Naive B cell (primary cell): ENCODE measurements around the gene CLDN14. TPM values are rescaled to one million over a fixed set of nuclear protein-coding genes. Genes with fewer than 3 reads are reported as not detected.

Source experiments
- ATAC-seq, 2 donors: fragments of 150-1000 bp; cut with Tn5 transposase; 2 replicates each; pipeline ENCODE4 v1.10.0; 2021; ENCODE audit warnings: low read depth in 2 of 2, mild to moderate bottlenecking in 2 of 2, moderate library complexity in 2 of 2
- DNase-seq: peaks from one replicate; pipeline ENCODE4 v3.0.0; 2022
- H3K27ac Mint-ChIP-seq, 6 donors: one replicate each; pipeline ENCODE4 v1.8.0; 2020 to 2022; ENCODE audit warnings: mild to moderate bottlenecking in 6 of 6, mixed read lengths in 6 of 6, moderate library complexity in 5 of 6, inconsistent platforms in 2 of 6
- H3K27me3 Mint-ChIP-seq, 3 donors: one replicate each; pipeline ENCODE4 v1.8.0; 2021 to 2022; ENCODE audit warnings: mixed read lengths in 3 of 3, mild to moderate bottlenecking in 1 of 3
- H3K36me3 Mint-ChIP-seq, 2 donors: one replicate each; pipeline ENCODE4 v1.8.0; 2020 to 2022; ENCODE audit warnings: mixed read lengths in 2 of 2, inconsistent platforms in 1 of 2, mild to moderate bottlenecking in 1 of 2
- H3K4me1 Mint-ChIP-seq, 3 donors: one replicate each; pipeline ENCODE4 v1.8.0; 2020 to 2022; ENCODE audit warnings: mixed read lengths in 3 of 3, inconsistent platforms in 1 of 3, mild to moderate bottlenecking in 1 of 3, moderate library complexity in 1 of 3
- H3K4me3 Mint-ChIP-seq, 8 donors: one replicate each; pipeline ENCODE4 v1.8.0; 2020 to 2022; ENCODE audit warnings: mild to moderate bottlenecking in 8 of 8, mixed read lengths in 8 of 8, moderate library complexity in 8 of 8, inconsistent platforms in 2 of 8
- H3K9me3 Mint-ChIP-seq, 7 donors: one replicate each; pipeline ENCODE4 v1.8.0; 2020 to 2022; ENCODE audit warnings: mixed read lengths in 7 of 7, mild to moderate bottlenecking in 5 of 7, inconsistent platforms in 2 of 7, moderate library complexity in 1 of 7
- polyA plus RNA-seq, 6 donors: library from polyadenylated mRNA; unstranded; fragments of 300-500 nt; fragmentation: Illumina TruSeq; gene quantifications; one replicate each; pipeline ENCODE4 v1.2.3, GENCODE V29; 2021; ENCODE audit warnings: low read depth in 6 of 6

Gene CLDN14
- polyA plus RNA-seq, 6 donors from 2014 or later: not detected

GRCh38 chr21:36412916-36413315 lies 67.0 kb downstream of the CLDN14 start:
- Mint-ChIP-seq H3K27me3 (no peaks in the 10 kb centered on the region), H3K9me3 (no peaks in the 10 kb centered on the region), H3K4me1 (no peaks in the 10 kb centered on the region), H3K27ac (peak overlapping the region in 1 of 6 donors; percentile 20), H3K36me3 (peaks cover 14% of the 10 kb centered on the region in 2 donors), H3K4me3 (no peak overlapping the region)
- ATAC-seq (no peak), DNase-seq (no peak)

GRCh38 chr21:36411301-36411700 lies 68.6 kb downstream of the CLDN14 start:
- peaks cover 14% of the 10 kb centered on the region in 2 donors for H3K36me3 Mint-ChIP-seq
- H3K27me3 Mint-ChIP-seq: no peaks in the 10 kb centered on the region
- no peaks in the 10 kb centered on the region for H3K4me1 Mint-ChIP-seq
- ATAC-seq (no peak), DNase-seq (no peak)
- H3K9me3 Mint-ChIP-seq: no peaks in the 10 kb centered on the region
- H3K4me3 Mint-ChIP-seq: no peak overlapping the region
- H3K27ac Mint-ChIP-seq: peak overlapping the region in 1 of 6 donors; percentile 54

Other genes with a start within 250 kb of the CLDN14 start
- gene MORC3, start 159.9 kb downstream of the CLDN14 start, polyA plus RNA-seq: 10 to 100 TPM; 20.6 to 59.6 (median 39.8) TPM
- gene CHAF1B, start 94.7 kb downstream of the CLDN14 start, polyA plus RNA-seq: 1 to 10 TPM in 2 of 6 donors, under 1 TPM in 4; 0.33 to 1.8 (median 0.55) TPM
- gene SIM2, start 219.0 kb upstream of the CLDN14 start, polyA plus RNA-seq: under 1 TPM in 2 of 6 donors, not detected in 4; 0.05 to 0.08 TPM